Kidney epithelial cell (primary cell): Measurements from ENCODE around the gene CASD1. TPM values are rescaled to one million over a fixed set of nuclear protein-coding genes. Genes with fewer than 3 reads are reported as not detected.

ENCODE experiments used
- DNase-seq: peaks from one replicate; pipeline ENCODE4 v3.0.0-alpha.2; 2010; ENCODE audit warnings: low read depth
- H3K27me3 ChIP-seq: 2 replicates; pipeline ENCODE4 v1.6.0; 2011; ENCODE audit warnings: low read length; ENCODE audit not compliant: control insufficient read depth, insufficient read depth
- H3K36me3 ChIP-seq: 2 replicates; pipeline ENCODE4 v1.5.1; 2011; ENCODE audit warnings: low read length; ENCODE audit not compliant: control insufficient read depth, insufficient read depth
- H3K4me3 ChIP-seq: 2 replicates; pipeline ENCODE4 v1.5.1; 2011; ENCODE audit warnings: low read depth, mild to moderate bottlenecking, control low read depth, low read length
- CTCF ChIP-seq: IDR thresholded peaks from 2 replicates; pipeline ENCODE4 v1.5.1; 2011; ENCODE audit warnings: mild to moderate bottlenecking, moderate library complexity, low read length, control low read depth, inconsistent platforms; ENCODE audit not compliant: insufficient read depth, poor library complexity, severe bottlenecking
- total RNA-seq: library from RNA; depleted of rRNA; stranded (reverse); fragments of >200 nt; gene quantifications from 2 replicates; pipeline ENCODE4 v1.2.3, GENCODE V29; 2015

Gene CASD1
- total RNA-seq, 1 donor from 2014 or later = 15.8 TPM

GRCh38 chr7:94540428-94540827, 30.8 kb downstream of the CASD1 start:
- no peak for TF ChIP-seq CTCF
- no peak for DNase-seq

GRCh38 chr7:94547126-94547525, 37.5 kb downstream of the CASD1 start:
- Histone ChIP-seq H3K27me3 (no peaks in the 10 kb centered on the region), H3K4me3 (no peak overlapping the region), H3K36me3 (no peaks in the 10 kb centered on the region)
- DNase-seq = no peak
- no peak for TF ChIP-seq CTCF

More at GRCh38 chr7:94540428-94540827, 30.8 kb downstream of the CASD1 start:
- Histone ChIP-seq H3K27me3 (no peaks in the 10 kb centered on the region), H3K4me3 (no peak overlapping the region), H3K36me3 (no peaks in the 10 kb centered on the region)

- DNase-seq = no peak
- no peak for TF ChIP-seq CTCF
- Histone ChIP-seq H3K4me3 (no peak overlapping the region), H3K36me3 (no peaks in the 10 kb centered on the region), H3K27me3 (no peaks in the 10 kb centered on the region)
These were observed 46.4 kb downstream of the CASD1 start for GRCh38 chr7:94556028-94556427.

- no peaks in the 10 kb centered on the region for H3K36me3 ChIP-seq
- no peak for DNase-seq
- H3K4me3 ChIP-seq = no peak overlapping the region
- TF ChIP-seq CTCF = no peak
- no peaks in the 10 kb centered on the region for H3K27me3 ChIP-seq
These were observed 47.6 kb downstream of the CASD1 start for GRCh38 chr7:94557215-94557614.

- Histone ChIP-seq H3K36me3 (no peaks in the 10 kb centered on the region), H3K4me3 (no peak overlapping the region), H3K27me3 (no peaks in the 10 kb centered on the region)
- DNase-seq = no peak
- no peak for TF ChIP-seq CTCF
These were observed 50.4 kb downstream of the CASD1 start for GRCh38 chr7:94559972-94560371.

GRCh38 chr7:94561841-94562514, 52.4 kb downstream of the CASD1 start:
- no peaks in the 10 kb centered on the region for H3K36me3 ChIP-seq
- H3K4me3 ChIP-seq = no peak overlapping the region
- H3K27me3 ChIP-seq = no peaks in the 10 kb centered on the region
- TF ChIP-seq CTCF = no peak
- DNase-seq = no peak
